Measurements from ENCODE around the gene RAPGEF1.
A peak's percentile ranks its signal among the peaks of the same experiment; 100 is the strongest.

Gene RAPGEF1

GRCh38 chr9:131747352-131747751 is 7.5 kb upstream of the RAPGEF1 start:
- Histone ChIP-seq H3K4me3 (ENCODE audit: low read length) (no peak overlapping the region), H3K36me3 (ENCODE audit: control insufficient read depth, insufficient read depth, low read length, severe bottlenecking) (no peaks in the 10 kb centered on the region), H3K4me1 (ENCODE audit: control insufficient read depth, insufficient read depth, low read length) (no peaks in the 10 kb centered on the region), H3K9ac (ENCODE audit: low read length) (no peak overlapping the region), H3K27me3 (replicated peaks; ENCODE audit: control insufficient read depth, insufficient read depth, low read length) (peaks cover 11% of the 10 kb centered on the region), H3K9me3 (ENCODE audit: control insufficient read depth, low read length) (no peaks in the 10 kb centered on the region)
- DNase-seq (ENCODE audit: low read depth): peak; percentile 85

- H3K9ac ChIP-seq (ENCODE audit: low read length): no peak overlapping the region
- no peaks in the 10 kb centered on the region for H3K9me3 ChIP-seq (ENCODE audit: control insufficient read depth, low read length)
- H3K36me3 ChIP-seq (ENCODE audit: control insufficient read depth, insufficient read depth, low read length, severe bottlenecking): no peaks in the 10 kb centered on the region
- DNase-seq (ENCODE audit: low read depth): no peak
- peaks cover 6% of the 10 kb centered on the region for H3K27me3 ChIP-seq (replicated peaks; ENCODE audit: control insufficient read depth, insufficient read depth, low read length)
- H3K4me3 ChIP-seq (ENCODE audit: low read length): no peak overlapping the region
- no peaks in the 10 kb centered on the region for H3K4me1 ChIP-seq (ENCODE audit: control insufficient read depth, insufficient read depth, low read length)
These were observed 5.7 kb upstream of the RAPGEF1 start for GRCh38 chr9:131745610-131746009.

GRCh38 chr9:131744720-131745201 is 4.9 kb upstream of the RAPGEF1 start:
- H3K9ac ChIP-seq (ENCODE audit: low read length): no peak overlapping the region

GRCh38 chr9:131744171-131744719 is 4.4 kb upstream of the RAPGEF1 start:
- no peak for DNase-seq (ENCODE audit: low read depth)
- no peaks in the 10 kb centered on the region for H3K27me3 ChIP-seq (replicated peaks; ENCODE audit: control insufficient read depth, insufficient read depth, low read length)
- no peaks in the 10 kb centered on the region for H3K4me1 ChIP-seq (ENCODE audit: control insufficient read depth, insufficient read depth, low read length)
- H3K36me3 ChIP-seq (ENCODE audit: control insufficient read depth, insufficient read depth, low read length, severe bottlenecking): no peaks in the 10 kb centered on the region
- H3K9me3 ChIP-seq (ENCODE audit: control insufficient read depth, low read length): no peaks in the 10 kb centered on the region
- no peak overlapping the region for H3K9ac ChIP-seq (ENCODE audit: low read length)
- H3K4me3 ChIP-seq (ENCODE audit: low read length): no peak overlapping the region

More at GRCh38 chr9:131744720-131745201, 4.9 kb upstream of the RAPGEF1 start:
- Histone ChIP-seq H3K9me3 (ENCODE audit: control insufficient read depth, low read length) (no peaks in the 10 kb centered on the region), H3K36me3 (ENCODE audit: control insufficient read depth, insufficient read depth, low read length, severe bottlenecking) (no peaks in the 10 kb centered on the region), H3K4me1 (ENCODE audit: control insufficient read depth, insufficient read depth, low read length) (no peaks in the 10 kb centered on the region), H3K27me3 (replicated peaks; ENCODE audit: control insufficient read depth, insufficient read depth, low read length) (no peaks in the 10 kb centered on the region), H3K4me3 (ENCODE audit: low read length) (no peak overlapping the region)
- no peak for DNase-seq (ENCODE audit: low read depth)

GRCh38 chr9:131743501-131743900 is 3.6 kb upstream of the RAPGEF1 start:
- H3K27me3 ChIP-seq (replicated peaks; ENCODE audit: control insufficient read depth, insufficient read depth, low read length): no peaks in the 10 kb centered on the region
- H3K9me3 ChIP-seq (ENCODE audit: control insufficient read depth, low read length): no peaks in the 10 kb centered on the region
- DNase-seq (ENCODE audit: low read depth): no peak
- H3K4me1 ChIP-seq (ENCODE audit: control insufficient read depth, insufficient read depth, low read length): peaks cover 7% of the 10 kb centered on the region
- no peak overlapping the region for H3K4me3 ChIP-seq (ENCODE audit: low read length)
- no peaks in the 10 kb centered on the region for H3K36me3 ChIP-seq (ENCODE audit: control insufficient read depth, insufficient read depth, low read length, severe bottlenecking)
- H3K9ac ChIP-seq (ENCODE audit: low read length): no peak overlapping the region

GRCh38 chr9:131743096-131743495 is 3.2 kb upstream of the RAPGEF1 start:
- H3K27me3 ChIP-seq (replicated peaks; ENCODE audit: control insufficient read depth, insufficient read depth, low read length): no peaks in the 10 kb centered on the region
- no peak overlapping the region for H3K9ac ChIP-seq (ENCODE audit: low read length)
- no peaks in the 10 kb centered on the region for H3K9me3 ChIP-seq (ENCODE audit: control insufficient read depth, low read length)
- H3K36me3 ChIP-seq (ENCODE audit: control insufficient read depth, insufficient read depth, low read length, severe bottlenecking): no peaks in the 10 kb centered on the region
- H3K4me3 ChIP-seq (ENCODE audit: low read length): no peak overlapping the region
- no peak for DNase-seq (ENCODE audit: low read depth)
- H3K4me1 ChIP-seq (ENCODE audit: control insufficient read depth, insufficient read depth, low read length): peaks cover 10% of the 10 kb centered on the region

GRCh38 chr9:131740898-131741297 is 1.0 kb upstream of the RAPGEF1 start:
- H3K27me3 ChIP-seq (replicated peaks; ENCODE audit: control insufficient read depth, insufficient read depth, low read length): no peaks in the 10 kb centered on the region
- DNase-seq (ENCODE audit: low read depth): no peak
- peaks cover 22% of the 10 kb centered on the region for H3K4me1 ChIP-seq (ENCODE audit: control insufficient read depth, insufficient read depth, low read length)
- H3K36me3 ChIP-seq (ENCODE audit: control insufficient read depth, insufficient read depth, low read length, severe bottlenecking): no peaks in the 10 kb centered on the region
- no peaks in the 10 kb centered on the region for H3K9me3 ChIP-seq (ENCODE audit: control insufficient read depth, low read length)
- no peak overlapping the region for H3K9ac ChIP-seq (ENCODE audit: low read length)
- H3K4me3 ChIP-seq (ENCODE audit: low read length): no peak overlapping the region

- no peaks in the 10 kb centered on the region for H3K27me3 ChIP-seq (replicated peaks; ENCODE audit: control insufficient read depth, insufficient read depth, low read length)
- peak; percentile 72 for DNase-seq (ENCODE audit: low read depth)
- H3K9me3 ChIP-seq (ENCODE audit: control insufficient read depth, low read length): no peaks in the 10 kb centered on the region
- H3K4me1 ChIP-seq (ENCODE audit: control insufficient read depth, insufficient read depth, low read length): peaks cover 36% of the 10 kb centered on the region
- H3K4me3 ChIP-seq (ENCODE audit: low read length): peak overlapping the region; percentile 97
- no peaks in the 10 kb centered on the region for H3K36me3 ChIP-seq (ENCODE audit: control insufficient read depth, insufficient read depth, low read length, severe bottlenecking)
- H3K9ac ChIP-seq (ENCODE audit: low read length): peak overlapping the region; percentile 93
These were observed 530 bp downstream of the RAPGEF1 start for GRCh38 chr9:131739133-131739958.

- Histone ChIP-seq H3K9me3 (ENCODE audit: control insufficient read depth, low read length) (no peaks in the 10 kb centered on the region), H3K4me1 (ENCODE audit: control insufficient read depth, insufficient read depth, low read length) (peaks cover 45% of the 10 kb centered on the region), H3K9ac (ENCODE audit: low read length) (peak overlapping the region; percentile 93), H3K27me3 (replicated peaks; ENCODE audit: control insufficient read depth, insufficient read depth, low read length) (no peaks in the 10 kb centered on the region), H3K4me3 (ENCODE audit: low read length) (peak overlapping the region; percentile 97), H3K36me3 (ENCODE audit: control insufficient read depth, insufficient read depth, low read length, severe bottlenecking) (no peaks in the 10 kb centered on the region)
- DNase-seq (ENCODE audit: low read depth): no peak
These were observed 1.4 kb downstream of the RAPGEF1 start for GRCh38 chr9:131738293-131739132.

- Histone ChIP-seq H3K36me3 (ENCODE audit: control insufficient read depth, insufficient read depth, low read length, severe bottlenecking) (no peaks in the 10 kb centered on the region), H3K27me3 (replicated peaks; ENCODE audit: control insufficient read depth, insufficient read depth, low read length) (no peaks in the 10 kb centered on the region), H3K4me3 (ENCODE audit: low read length) (no peak overlapping the region), H3K9ac (ENCODE audit: low read length) (no peak overlapping the region), H3K9me3 (ENCODE audit: control insufficient read depth, low read length) (no peaks in the 10 kb centered on the region), H3K4me1 (ENCODE audit: control insufficient read depth, insufficient read depth, low read length) (peaks cover 53% of the 10 kb centered on the region)
- DNase-seq (ENCODE audit: low read depth): no peak
These were observed 2.5 kb downstream of the RAPGEF1 start for GRCh38 chr9:131737426-131737825.

GRCh38 chr9:131736431-131736830 is 3.4 kb downstream of the RAPGEF1 start:
- H3K9me3 ChIP-seq (ENCODE audit: control insufficient read depth, low read length): no peaks in the 10 kb centered on the region
- H3K27me3 ChIP-seq (replicated peaks; ENCODE audit: control insufficient read depth, insufficient read depth, low read length): no peaks in the 10 kb centered on the region
- no peak overlapping the region for H3K9ac ChIP-seq (ENCODE audit: low read length)
- no peak overlapping the region for H3K4me3 ChIP-seq (ENCODE audit: low read length)
- H3K36me3 ChIP-seq (ENCODE audit: control insufficient read depth, insufficient read depth, low read length, severe bottlenecking): no peaks in the 10 kb centered on the region
- peaks cover 63% of the 10 kb centered on the region for H3K4me1 ChIP-seq (ENCODE audit: control insufficient read depth, insufficient read depth, low read length)
- DNase-seq (ENCODE audit: low read depth): no peak
